Common myeloid progenitor, CD34-positive (primary cell): ENCODE results near the gene BARHL1.

Experiments
- CTCF ChIA-PET: fragments of 350-600 bp; sonication (Branson Sonifier 250); formaldehyde crosslinking; loops from one replicate; lab custom pipeline; 2021; ENCODE audit warnings: antibody characterized with exemption; lab: Charles Lee
- POLR2A ChIA-PET: fragments of 350-600 bp; sonication (Branson Sonifier 250); formaldehyde crosslinking; loops from one replicate; lab custom pipeline; 2021; ENCODE audit warnings: antibody characterized with exemption; lab: Charles Lee
- DNase-seq, 3 donors: peaks; one replicate each; pipeline versions ENCODE4 v3.0.0 to v3.0.0-alpha.2; 2013
- H3K27ac ChIP-seq, 2 experiments: 1 replicate in 1 of 2; 2 replicates in 1 of 2; pipeline ENCODE4 v1.7.0; 2013; ENCODE audit warnings: inconsistent platforms in 2 of 2, low read length in 2 of 2, mild to moderate bottlenecking in 2 of 2, low read depth in 1 of 2, moderate library complexity in 1 of 2; ENCODE audit not compliant: severe bottlenecking in 2 of 2, insufficient read depth in 1 of 2, poor library complexity in 1 of 2
- H3K27me3 ChIP-seq, 5 experiments: replicated peaks in 2 of 5; 1 replicate in 3 of 5; 2 replicates in 2 of 5; pipeline versions ENCODE4 v1.6.1 to v1.7.0; 2013; ENCODE audit warnings: low read length in 4 of 5, mild to moderate bottlenecking in 2 of 5, moderate library complexity in 2 of 5, inconsistent platforms in 1 of 5; ENCODE audit not compliant: insufficient read depth in 5 of 5, control insufficient read depth in 4 of 5
- H3K36me3 ChIP-seq, 4 experiments: 1 replicate in 2 of 4; 2 replicates in 2 of 4; pipeline versions ENCODE4 v1.6.1 to v1.7.0; 2013; ENCODE audit warnings: low read length in 3 of 4, control low read depth in 1 of 4, mild to moderate bottlenecking in 1 of 4; ENCODE audit not compliant: control insufficient read depth in 4 of 4, insufficient read depth in 4 of 4
- H3K4me1 ChIP-seq, 4 experiments: 1 replicate in 3 of 4; 2 replicates in 1 of 4; pipeline versions ENCODE4 v1.6.1 to v1.7.1; 2013; ENCODE audit warnings: low read length in 3 of 4, mild to moderate bottlenecking in 3 of 4, control low read depth in 1 of 4, inconsistent platforms in 1 of 4, moderate library complexity in 1 of 4; ENCODE audit not compliant: control insufficient read depth in 4 of 4, insufficient read depth in 4 of 4; ENCODE audit errors: control extremely low read depth in 1 of 4
- H3K4me3 ChIP-seq, 7 experiments: 1 replicate in 4 of 7; 2 replicates in 3 of 7; pipeline versions ENCODE4 v1.5.1 to v1.7.0; 2013; ENCODE audit warnings: mild to moderate bottlenecking in 7 of 7, low read length in 6 of 7, moderate library complexity in 6 of 7, inconsistent platforms in 2 of 7, low read depth in 2 of 7, control low read depth in 1 of 7; ENCODE audit not compliant: insufficient read depth in 4 of 7, control insufficient read depth in 1 of 7; ENCODE audit errors: extremely low read depth in 1 of 7
- H3K9me3 ChIP-seq, 5 experiments: 1 replicate in 4 of 5; 2 replicates in 1 of 5; pipeline versions ENCODE4 v1.6.1 to v1.7.1; 2013; ENCODE audit warnings: low read length in 4 of 5, mild to moderate bottlenecking in 2 of 5, inconsistent platforms in 1 of 5, low read depth in 1 of 5, moderate library complexity in 1 of 5; ENCODE audit not compliant: control insufficient read depth in 4 of 5, insufficient read depth in 2 of 5; ENCODE audit errors: control extremely low read depth in 1 of 5
- WGBS: methylation state at CpG from one replicate; pipeline ENCODE4 v1.1.5; 2013; ENCODE audit not compliant: insufficient coverage; 5-methylcytosine and 5-hydroxymethylcytosine counted together

The BARHL1 gene

DNA sequence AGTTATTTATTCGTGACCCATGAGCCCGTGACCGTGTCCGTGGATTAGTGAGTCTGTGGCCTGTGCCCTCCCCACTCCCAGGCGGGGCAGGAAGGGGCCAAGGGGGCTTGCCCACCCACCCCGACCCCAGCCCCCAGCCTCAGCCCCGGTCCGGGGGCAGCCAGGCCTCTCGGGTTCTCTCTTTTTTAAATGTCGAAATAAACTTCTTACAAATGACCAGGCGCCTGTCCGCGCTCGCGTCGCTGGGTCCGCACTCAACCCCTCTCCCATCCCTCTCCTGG lies 7.6 kb downstream of the BARHL1 start:
- peaks cover 5 to 86% (median 47%) of the 10 kb centered on the region in 5 experiments for H3K27me3 ChIP-seq
- CTCF ChIA-PET = interaction anchor here (1.5 kb wide), 1 partner anchor 13 kb away, joined by 3 read pairs; no protein-coding TSS in a partner anchor
- no peak for DNase-seq
- H3K9me3 ChIP-seq = no peaks in the 10 kb centered on the region
- peaks cover 0 to 23% (median 14%) of the 10 kb centered on the region in 4 experiments for H3K4me1 ChIP-seq
- POLR2A ChIA-PET = interaction anchor here (0.6 kb wide), 1 partner anchor 858 kb away, joined by 7 read pairs; no protein-coding TSS in a partner anchor
- H3K4me3 ChIP-seq = no peak overlapping the region
- WGBS = 8% methylated on average over 13 of the region's 17 CpGs
- peaks cover 2 to 16% (median 9%) of the 10 kb centered on the region in 4 experiments for H3K36me3 ChIP-seq
- no peak overlapping the region for H3K27ac ChIP-seq

DNA sequence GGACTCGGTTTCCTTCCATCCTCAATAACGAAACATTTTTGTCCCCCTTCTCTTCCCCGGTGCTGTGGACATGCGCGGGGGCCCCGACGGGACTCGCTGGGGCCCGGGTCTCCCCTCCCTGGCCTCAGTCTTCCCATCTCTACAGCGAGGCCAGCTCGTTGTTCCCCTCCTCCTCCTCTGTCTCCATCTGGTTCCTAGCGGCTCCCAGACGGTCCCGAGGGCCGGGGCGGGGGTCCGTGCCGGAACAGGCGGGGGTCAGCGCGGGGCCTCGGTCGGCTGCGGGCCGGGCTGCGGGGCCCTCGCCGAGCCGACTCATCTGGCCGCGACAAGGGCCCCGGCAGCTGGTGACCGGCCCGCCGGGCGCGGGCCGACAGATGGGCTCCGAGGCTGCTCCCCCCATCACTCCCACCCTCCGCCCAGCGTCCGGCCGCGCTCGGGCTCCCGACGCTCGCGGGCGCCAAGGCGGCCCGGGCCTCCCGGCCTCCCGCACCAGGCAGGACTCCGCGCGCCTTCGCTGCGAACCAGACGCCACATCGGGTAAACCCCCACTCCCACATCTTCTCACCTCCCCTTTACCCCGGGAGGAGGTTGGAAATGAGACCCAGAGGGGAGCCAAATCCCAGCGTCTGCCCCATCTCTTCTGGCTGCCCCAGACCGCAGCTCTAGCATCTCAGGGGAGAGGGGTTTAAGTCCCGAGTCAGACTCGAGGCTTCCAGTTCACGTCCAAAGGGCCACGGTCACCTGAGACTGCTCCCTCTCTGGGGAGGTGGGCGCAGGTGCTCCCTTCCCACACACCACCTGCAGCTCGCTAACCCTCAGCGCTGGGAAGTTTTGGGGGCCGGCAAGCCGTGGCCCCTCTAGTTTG lies 8.1 kb downstream of the BARHL1 start:
- no peak for DNase-seq
- WGBS = 2% methylated on average over 37 of the region's 73 CpGs
- POLR2A ChIA-PET = no interaction called here
- Histone ChIP-seq H3K27me3 (peaks cover 4 to 80% (median 41%) of the 10 kb centered on the region in 5 experiments), H3K27ac (no peak overlapping the region), H3K9me3 (no peaks in the 10 kb centered on the region), H3K36me3 (peaks cover 2 to 22% (median 11%) of the 10 kb centered on the region in 4 experiments), H3K4me1 (peaks cover 0 to 23% (median 14%) of the 10 kb centered on the region in 4 experiments), H3K4me3 (no peak overlapping the region)
- CTCF ChIA-PET = interaction anchor here (1.5 kb wide), 1 partner anchor 14 kb away, joined by 3 read pairs; no protein-coding TSS in a partner anchor

DNA sequence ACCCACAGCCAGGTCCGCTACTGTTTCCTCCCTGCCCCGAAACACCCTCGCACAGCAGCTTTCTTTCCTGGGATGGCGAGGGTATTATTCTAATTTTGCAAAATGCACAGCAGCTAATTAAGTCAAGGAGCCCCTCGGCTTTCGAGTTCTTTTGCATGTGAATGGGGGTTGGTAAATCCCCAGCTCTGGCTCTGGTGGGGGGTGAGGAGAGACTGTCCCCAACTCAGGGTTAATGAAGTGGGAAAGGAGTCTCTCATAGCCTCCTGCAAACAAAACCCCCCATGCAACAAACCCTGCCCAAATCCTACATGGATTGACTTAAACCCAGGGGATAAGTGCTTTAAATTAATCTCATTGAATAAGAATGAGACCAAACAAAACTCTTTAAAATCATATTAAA lies 8.8 kb downstream of the BARHL1 start:
- H3K4me3 ChIP-seq = no peak overlapping the region
- DNase-seq = no peak
- ChIA-PET POLR2A (interaction anchor here (0.7 kb wide), 1 partner anchor 19 kb away, joined by 4 read pairs; no protein-coding TSS in a partner anchor), CTCF (interaction anchor here (0.9 to 1.5 kb wide), 2 partner anchors 12 to 15 kb away, joined by 3 read pairs; no protein-coding TSS in a partner anchor)
- H3K4me1 ChIP-seq = peaks cover 0 to 20% (median 11%) of the 10 kb centered on the region in 4 experiments
- H3K9me3 ChIP-seq = no peaks in the 10 kb centered on the region
- H3K36me3 ChIP-seq = peaks cover 4 to 24% (median 11%) of the 10 kb centered on the region in 4 experiments
- H3K27ac ChIP-seq = no peak overlapping the region
- no CpG with 5 or more reads among the region's 6 CpGs for WGBS
- peaks cover 0 to 73% (median 35%) of the 10 kb centered on the region in 5 experiments for H3K27me3 ChIP-seq

DNA sequence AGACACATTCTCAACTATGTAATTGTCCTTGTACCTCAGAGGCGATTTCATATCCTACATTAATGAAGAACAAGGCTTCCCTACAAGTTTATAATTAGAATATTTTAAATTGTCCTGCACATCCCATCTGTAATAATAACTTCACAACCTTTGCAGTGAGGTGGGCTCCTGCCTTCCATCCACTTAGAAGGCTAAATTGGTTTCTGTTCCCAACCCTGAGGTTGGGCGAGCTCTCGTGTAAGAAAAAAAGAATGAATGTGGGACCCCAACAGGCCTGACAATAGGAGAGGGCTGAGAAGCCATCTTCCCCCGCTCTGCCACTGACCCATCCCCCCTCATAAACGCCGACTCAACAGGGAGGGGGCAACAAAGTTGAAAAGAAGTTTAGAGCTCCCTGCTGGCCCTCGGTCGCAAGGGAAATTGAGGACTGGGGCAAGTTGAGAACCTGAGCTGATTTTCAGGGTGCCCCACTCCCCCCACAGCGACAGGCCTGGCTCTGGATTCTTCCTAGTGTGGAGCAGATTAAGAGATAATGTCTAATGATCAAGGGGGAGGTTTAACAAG lies 9.4 kb downstream of the BARHL1 start:
- ChIA-PET CTCF (interaction anchor here (0.9 to 1.1 kb wide), 2 partner anchors 9 to 11 kb away, joined by 3 read pairs; no protein-coding TSS in a partner anchor), POLR2A (interaction anchor here (0.7 kb wide), 1 partner anchor 20 kb away, joined by 4 read pairs; no protein-coding TSS in a partner anchor)
- H3K9me3 ChIP-seq = no peaks in the 10 kb centered on the region
- H3K27ac ChIP-seq = no peak overlapping the region
- WGBS = 94% methylated on average over 2 of the region's 9 CpGs
- H3K4me1 ChIP-seq = peaks cover 0 to 17% (median 7%) of the 10 kb centered on the region in 4 experiments
- no peak for DNase-seq
- no peak overlapping the region for H3K4me3 ChIP-seq
- peaks cover 4 to 29% (median 15%) of the 10 kb centered on the region in 4 experiments for H3K36me3 ChIP-seq
- H3K27me3 ChIP-seq = peaks cover 0 to 67% (median 32%) of the 10 kb centered on the region in 5 experiments

DNA sequence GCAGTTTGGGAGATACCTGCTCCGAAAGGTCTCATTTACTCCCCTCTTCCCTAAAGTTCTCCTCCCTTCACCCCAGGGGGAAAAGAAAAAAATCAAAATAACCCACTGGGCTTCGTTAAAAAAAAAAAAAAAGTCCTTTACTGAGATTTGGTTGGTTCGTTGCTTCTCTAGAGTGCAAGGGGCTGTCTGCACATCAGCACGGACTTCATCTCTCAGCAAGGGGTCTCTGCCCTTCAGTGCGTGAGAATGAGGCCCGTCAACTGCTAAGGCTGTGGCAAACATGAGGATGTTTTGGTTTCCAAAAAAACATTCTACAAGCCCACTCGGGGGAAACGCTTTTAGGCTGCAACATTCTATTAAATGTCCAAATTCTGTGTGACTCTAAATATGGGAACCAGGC lies 10.0 kb downstream of the BARHL1 start:
- no peak for DNase-seq
- peaks cover 0 to 61% (median 28%) of the 10 kb centered on the region in 5 experiments for H3K27me3 ChIP-seq
- CTCF ChIA-PET = interaction anchor here (1.1 kb wide), 1 partner anchor 8 kb away, joined by 3 read pairs; no protein-coding TSS in a partner anchor
- no peak overlapping the region for H3K27ac ChIP-seq
- POLR2A ChIA-PET = no interaction called here
- H3K9me3 ChIP-seq = no peaks in the 10 kb centered on the region
- 92% methylated on average over 3 of the region's 8 CpGs for WGBS
- H3K36me3 ChIP-seq = peaks cover 4 to 29% (median 16%) of the 10 kb centered on the region in 4 experiments
- H3K4me1 ChIP-seq = peaks cover 0 to 15% (median 5%) of the 10 kb centered on the region in 4 experiments
- no peak overlapping the region for H3K4me3 ChIP-seq

DNA sequence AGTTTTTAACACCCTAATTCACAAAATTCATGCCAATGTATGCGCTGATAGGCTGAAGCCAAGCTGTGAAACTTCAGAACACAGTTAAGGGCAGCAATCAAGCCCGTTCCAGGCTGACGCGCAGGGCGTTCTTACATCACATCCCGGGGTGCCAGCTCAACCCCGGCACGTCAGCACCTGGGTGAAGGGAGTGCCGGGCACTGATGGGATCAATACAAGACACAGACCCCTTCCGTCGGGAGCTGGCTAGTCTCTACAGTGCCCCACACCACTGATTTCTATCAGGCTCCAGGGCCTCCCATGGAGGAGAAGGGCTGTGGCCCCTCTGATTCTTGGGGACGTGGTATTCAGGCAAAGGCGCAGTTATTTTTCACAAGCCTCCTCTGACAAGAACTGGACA lies 12.0 kb downstream of the BARHL1 start:
- Histone ChIP-seq H3K4me1 (peaks cover 0 to 19% (median 8%) of the 10 kb centered on the region in 4 experiments), H3K36me3 (peaks cover 4 to 34% (median 21%) of the 10 kb centered on the region in 4 experiments), H3K27ac (no peak overlapping the region), H3K27me3 (peaks cover 0 to 41% (median 15%) of the 10 kb centered on the region in 5 experiments), H3K9me3 (no peaks in the 10 kb centered on the region), H3K4me3 (no peak overlapping the region)
- DNase-seq = no peak
- POLR2A ChIA-PET = no interaction called here
- 95% methylated on average over 12 of the region's 13 CpGs for WGBS
- CTCF ChIA-PET = no interaction called here
